HG02571 (cell line): ENCODE results near the gene RACK1.
"Not testable (repeated sequence)": the region's sequence is repeated elsewhere in the genome, so short reads cannot be mapped to it uniquely, and the experiment has no call there.

Source experiments
- ATAC-seq: cut with Tn5 transposase; IDR thresholded peaks from one replicate; pipeline ENCODE4 v1.9.1; 2021; ENCODE audit warnings: mild to moderate bottlenecking, moderate library complexity; ENCODE audit not compliant: unreplicated experiment

The RACK1 gene

DNA sequence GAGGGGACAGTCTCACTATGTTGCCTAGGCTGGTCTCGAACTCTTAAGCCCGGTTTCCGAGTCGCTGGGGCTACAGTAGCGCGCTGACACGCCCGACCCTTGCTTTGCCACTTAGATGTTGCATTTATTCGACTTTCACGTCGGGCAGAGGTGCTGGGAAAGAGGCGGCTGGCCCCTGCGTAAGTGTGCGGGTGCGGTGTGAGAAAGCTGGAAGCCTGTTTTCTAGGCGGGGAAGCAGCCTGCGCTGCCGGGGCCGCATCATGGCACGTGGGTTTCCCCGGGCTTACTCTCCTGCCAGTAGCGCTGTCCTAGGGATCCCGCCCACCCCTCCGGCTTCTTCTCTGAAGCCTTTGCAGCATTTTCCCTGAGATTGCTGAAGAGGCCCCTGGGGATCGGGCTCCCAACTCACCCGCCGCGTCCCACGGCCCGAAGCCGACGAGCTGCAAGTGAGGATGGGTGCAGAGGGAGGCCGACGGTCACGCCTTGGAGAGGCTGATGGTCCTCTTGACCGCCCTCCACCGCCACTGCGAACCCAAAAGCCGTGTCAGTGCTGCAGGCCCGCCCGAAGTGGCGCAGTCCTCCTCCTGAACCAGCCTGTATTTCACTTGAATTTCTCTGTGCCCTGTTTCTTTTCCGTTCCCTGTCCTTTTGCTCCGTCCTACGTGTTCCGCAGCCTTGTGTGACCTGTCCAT lies 26.4 kb downstream of the RACK1 start:
- no peak for ATAC-seq

DNA sequence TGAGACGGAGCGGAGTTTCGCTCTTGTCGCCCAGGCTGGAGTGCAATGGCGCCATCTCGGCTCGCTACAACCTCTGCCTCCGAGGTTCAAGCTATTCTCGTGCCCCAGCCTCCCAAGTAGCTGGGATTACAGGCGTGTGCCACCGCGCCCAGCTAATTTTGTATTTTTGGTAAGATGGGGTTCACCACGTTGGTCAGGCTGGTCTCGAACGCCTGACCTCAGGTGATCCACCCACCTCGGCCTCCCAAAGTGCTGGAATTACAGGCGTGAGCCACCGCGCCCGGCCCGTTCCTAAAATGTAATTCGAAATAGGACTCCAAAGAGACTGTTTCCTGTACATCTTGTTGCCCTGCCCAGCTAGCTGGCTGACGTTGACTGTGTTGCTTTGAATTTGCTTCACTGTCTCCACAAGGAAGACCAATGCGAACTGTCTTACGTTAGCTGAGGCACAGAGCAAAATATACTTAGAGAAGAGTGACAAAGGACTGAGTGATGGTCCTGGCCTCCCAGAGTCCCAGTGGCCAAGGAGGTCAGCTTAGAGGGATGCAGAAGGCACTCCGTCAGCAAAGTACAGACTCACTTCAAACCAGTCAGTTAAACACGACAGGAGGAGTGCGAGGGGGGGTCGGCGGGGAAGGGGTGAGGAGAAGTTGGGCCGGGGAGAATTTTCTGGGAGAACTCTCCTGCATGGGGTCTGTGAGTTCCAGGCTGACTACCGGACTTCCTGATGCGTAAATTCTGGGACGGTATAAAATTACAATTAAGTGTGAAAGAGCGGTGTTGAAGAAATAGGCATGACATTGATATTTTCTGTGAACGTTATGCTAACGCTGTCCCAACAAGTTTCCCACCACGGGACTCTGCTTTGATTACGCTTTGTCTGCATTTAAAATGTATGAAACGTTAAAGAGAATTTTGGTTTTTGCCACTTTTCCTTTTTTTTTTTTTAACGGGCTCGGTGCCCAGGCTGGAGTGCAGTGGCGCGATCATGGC lies 27.4 kb downstream of the RACK1 start:
- ATAC-seq: no peak

DNA sequence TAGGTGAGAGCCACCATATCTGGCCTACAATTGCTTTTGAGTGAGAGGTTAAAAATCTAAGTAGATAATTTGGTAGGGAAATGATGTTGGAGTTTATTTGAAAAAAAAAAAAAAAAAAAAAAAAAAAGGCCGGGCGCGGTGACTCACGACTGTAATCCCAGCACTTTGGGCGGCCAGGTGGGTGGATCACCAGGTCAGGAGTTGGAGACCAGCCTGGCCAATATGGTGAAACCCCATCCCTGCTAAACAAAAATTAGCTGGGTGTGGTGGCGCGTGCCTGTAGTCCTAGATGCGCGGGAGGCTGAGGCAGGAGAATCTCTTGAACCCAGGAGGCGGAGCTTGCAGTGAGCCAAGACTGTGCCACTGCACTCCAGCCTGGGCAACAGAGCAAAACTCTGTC lies 29.5 kb downstream of the RACK1 start:
- not testable (repeated sequence) for ATAC-seq

DNA sequence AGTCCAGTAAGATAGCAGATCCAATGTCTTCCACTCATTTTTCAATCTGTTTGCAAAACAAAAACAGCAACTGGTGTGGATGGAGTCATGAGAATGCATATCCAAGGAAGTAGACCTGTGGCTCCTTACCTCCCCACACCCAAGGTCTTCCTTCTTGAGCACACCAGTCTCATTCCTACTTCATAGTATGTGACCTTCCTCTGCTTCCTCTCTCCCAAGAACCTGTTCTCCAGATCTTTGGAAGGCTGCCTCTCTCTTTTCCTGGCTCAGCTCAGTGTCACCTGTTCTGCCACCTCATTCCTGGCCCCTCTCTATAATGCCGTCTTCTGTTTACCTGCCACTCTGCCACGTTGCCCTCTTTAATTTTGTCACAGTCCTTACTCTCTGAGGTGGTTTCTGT lies 30.8 kb downstream of the RACK1 start:
- no peak for ATAC-seq

DNA sequence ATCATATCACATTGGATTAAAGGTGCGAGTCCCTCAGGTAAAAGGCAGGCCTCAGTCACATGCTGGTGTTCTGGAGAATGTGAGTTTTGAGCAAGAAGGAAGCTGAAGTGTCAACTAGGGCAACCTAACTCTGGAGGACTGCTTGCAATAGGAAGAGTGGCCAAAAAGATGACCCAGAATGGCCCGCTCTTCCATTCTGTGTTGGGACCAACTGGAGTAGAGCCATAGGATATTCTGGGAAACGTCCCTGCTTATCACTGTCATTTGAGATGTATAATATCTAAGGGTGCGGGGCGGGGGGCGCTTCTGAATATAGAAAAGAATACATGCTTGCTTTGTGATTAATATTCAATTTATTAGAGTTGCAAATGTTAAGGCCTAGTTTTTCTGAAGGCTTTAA lies 31.6 kb downstream of the RACK1 start:
- ATAC-seq: no peak

DNA sequence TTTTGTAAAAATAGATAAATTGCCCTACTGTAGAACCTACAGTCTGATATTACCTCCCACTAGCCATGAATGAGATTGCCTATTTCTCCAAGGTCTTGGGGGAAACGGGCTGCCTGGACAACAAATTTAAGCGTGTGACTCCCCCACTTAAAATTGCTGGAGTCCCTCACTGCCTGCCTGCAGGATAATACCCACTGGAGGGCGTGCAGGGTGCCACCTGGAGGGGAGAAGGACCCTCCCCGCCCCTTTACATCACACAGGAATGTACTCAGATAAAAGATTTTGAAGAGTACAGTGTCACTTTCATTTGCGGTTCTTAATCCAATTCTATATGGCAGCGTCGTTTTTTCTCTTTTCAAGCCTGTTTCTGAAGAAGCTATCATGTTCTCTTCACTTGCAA lies 32.5 kb downstream of the RACK1 start:
- no peak for ATAC-seq

DNA sequence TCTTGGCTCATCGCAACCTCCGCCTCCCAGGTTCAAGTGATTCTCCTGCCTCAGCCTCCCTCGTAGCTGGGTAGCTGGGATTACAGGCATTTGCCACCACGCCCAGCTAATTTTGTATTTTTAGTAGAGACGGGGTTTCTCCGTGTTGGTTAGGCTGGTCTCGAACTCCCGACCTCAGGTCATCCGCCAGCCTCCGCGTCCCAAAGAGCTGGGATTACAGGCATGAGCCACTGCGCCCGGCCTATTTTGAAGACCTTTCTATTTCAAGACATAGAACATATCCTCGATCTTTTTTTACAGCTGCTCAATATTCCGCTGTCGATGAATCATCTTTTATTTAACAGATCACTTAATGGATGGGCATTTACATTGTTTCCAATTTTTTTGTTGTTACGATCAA lies 33.0 kb downstream of the RACK1 start:
- not testable (repeated sequence) for ATAC-seq

DNA sequence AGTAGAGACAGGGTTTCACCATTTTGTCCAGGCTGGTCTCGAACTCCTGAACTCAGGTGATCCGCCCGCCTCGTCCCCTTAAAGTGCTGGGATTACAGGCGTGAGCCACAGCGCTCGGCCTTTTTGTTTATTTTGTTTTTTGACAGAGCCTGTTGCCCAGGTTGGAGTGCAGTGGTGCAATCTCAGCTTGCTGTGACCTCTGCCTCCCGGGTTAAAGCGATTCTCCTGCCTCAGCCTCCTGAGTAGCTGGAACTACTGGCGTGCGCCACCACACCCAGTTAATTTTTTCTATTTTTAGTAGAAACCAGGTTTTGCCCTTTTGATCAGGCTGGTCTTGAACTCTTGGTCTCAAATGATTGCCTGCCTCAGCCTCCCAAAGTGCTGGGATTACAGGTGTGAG lies 33.6 kb downstream of the RACK1 start:
- not testable (repeated sequence) for ATAC-seq

DNA sequence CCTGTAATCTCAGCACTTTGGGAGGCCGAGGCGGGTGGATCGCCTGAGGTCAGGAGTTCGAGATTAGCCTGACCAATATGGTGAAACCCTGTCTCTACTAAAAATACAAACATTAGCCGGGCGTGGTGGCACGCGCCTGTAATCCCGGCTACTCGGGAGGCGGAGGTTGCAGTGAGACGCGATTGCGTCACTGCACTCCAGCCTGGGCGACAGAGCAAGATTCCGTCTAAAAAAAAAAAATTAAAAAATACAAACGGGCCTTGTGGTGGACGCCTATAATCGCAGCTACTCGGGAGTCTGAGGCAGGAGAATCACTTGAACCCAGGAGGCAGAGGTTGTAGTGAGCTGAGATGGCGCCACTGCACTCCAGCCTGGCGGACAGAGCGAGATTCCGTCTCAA lies 34.7 kb downstream of the RACK1 start:
- ATAC-seq: not testable (repeated sequence)

DNA sequence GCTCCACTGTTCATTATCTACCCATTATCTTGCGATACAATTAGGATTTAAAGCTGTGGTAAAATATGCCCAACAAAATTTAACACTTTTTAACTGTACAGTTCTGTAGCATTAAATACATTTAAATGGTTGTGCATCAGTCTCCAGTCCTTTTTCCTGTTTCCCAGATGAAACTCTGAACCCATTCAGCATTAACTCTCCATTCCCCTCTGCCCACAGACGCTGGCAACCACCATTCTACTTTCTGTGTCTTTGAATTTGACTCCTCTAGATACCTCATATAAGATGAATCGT lies 35.8 kb downstream of the RACK1 start:
- no peak for ATAC-seq

DNA sequence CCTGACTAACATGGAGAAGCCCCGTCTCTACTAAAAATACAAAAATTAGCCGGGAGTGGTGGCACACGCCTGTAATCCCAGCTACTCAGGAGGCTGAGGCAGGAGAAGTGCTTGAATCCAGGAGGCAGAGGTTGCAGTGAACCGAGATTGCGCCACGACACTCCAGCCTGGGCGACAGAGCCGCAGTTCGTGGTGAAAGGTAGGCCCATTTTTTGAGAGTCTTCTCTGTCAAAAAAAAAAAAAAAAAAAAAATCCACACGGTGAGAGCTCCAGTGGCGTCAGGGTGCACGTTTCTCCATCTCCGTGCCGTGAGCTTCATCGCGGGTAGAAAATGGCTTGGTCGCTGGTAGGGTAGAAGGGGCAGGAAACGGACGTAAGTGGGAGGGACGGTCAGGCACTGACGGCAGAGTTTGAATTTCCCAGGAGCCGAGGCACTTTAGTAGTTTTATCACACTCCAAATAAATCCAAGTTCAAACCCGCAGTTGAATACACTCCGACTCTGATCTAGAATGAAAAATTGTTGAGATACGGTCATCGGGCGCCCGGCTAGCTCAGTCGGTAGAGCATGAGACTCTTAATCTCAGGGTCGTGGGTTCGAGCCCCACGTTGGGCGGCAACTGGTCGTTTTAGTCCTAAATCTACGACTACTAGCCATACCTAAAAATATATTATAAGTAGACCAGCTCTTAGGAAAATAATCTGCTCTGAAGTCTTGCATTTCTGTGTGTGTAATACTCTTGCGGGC lies 36.3 kb downstream of the RACK1 start:
- ATAC-seq: peak; percentile 24

DNA sequence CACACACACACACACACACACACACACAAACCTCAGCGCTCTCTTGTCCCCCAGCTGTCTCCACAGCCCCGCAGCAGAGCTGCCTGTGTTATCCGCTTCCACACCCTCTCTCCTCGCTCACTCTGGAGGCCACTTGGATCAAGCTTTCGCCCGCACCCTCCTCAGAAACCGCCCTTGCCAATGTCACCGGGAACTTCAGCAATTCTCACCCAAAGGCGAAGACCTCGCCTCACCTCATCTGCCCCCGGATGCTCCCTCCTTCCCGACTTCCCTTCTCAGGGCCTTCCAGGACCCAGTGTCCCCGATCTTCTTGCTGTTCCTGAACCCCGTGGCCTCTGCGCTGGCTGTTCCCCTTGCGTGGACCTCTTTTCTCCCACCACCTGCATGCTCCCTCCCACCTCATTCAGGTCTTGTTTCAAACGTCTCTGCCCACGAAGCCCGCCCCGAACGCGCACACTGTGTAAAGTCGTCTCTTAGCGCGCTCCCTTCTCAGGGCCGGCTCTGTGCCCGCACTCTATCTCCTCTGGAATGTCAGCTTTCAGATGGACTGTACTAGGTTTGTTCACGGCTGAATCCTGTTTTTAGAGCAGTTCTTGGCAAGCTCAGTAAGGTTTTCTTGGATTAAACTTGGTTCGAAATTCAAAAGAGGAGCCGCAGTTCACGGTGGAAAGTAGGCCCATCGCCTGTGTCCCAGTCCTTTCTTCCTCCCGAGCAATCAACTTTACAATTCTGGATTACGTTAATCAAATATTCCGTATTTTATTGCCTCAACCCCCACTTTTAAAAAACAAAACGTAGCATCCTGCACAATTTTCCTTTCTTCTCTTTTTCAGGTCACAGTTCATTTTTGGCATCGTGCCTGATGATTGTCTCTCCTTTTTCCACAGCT lies 37.7 kb downstream of the RACK1 start:
- no peak for ATAC-seq

DNA sequence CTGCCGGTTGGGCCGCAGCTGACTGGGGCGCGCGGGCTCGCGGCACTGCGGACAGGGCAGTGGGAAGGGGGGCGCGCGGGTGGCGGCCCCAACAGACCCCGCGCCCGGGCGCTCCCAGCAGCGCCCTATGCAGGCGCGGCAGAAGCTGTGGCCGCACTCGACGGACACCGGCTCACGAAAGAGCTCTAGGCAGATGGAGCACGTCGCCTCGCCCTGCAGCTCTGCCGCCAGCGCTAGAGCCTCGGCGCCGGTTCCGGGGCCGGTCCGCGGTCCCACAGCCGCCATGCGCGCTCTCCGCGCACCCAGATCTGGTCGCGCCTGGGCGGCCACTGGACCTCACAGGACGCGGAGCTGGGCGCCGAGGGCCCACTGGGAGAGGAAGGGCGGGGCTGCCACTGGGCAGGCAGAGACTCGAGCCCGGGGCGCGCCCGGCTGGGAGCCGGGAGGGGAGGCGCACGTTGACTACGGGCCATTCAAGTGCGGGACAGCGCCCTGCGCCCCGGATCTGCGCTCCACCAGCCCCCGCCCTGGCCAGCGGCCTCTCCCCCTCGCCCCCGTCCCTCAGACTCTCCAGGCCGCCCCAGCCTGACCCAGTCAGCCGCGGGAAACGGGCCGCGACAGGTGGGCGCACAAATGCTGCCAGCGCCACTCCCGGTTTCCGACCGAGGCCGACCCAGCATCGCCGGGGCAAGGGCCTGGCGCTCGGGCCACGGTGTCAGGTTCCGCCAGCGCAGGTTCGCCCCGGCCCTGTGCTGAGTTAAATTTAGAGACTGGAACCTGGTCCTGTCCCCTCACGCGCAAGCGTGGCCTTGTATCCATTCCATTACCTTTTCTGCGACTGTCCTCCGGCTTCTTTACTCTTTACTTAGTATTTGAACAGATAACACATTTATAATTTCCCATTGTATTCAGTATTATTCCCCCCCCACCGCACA lies 38.6 kb downstream of the RACK1 start, which contains the start of gene TRIM7:
TSS of gene TRIM7 (minus strand) at position 371 of the 935 bp plus-strand sequence. CDS start at position 285, 86 bp downstream.
- ATAC-seq: no peak

DNA sequence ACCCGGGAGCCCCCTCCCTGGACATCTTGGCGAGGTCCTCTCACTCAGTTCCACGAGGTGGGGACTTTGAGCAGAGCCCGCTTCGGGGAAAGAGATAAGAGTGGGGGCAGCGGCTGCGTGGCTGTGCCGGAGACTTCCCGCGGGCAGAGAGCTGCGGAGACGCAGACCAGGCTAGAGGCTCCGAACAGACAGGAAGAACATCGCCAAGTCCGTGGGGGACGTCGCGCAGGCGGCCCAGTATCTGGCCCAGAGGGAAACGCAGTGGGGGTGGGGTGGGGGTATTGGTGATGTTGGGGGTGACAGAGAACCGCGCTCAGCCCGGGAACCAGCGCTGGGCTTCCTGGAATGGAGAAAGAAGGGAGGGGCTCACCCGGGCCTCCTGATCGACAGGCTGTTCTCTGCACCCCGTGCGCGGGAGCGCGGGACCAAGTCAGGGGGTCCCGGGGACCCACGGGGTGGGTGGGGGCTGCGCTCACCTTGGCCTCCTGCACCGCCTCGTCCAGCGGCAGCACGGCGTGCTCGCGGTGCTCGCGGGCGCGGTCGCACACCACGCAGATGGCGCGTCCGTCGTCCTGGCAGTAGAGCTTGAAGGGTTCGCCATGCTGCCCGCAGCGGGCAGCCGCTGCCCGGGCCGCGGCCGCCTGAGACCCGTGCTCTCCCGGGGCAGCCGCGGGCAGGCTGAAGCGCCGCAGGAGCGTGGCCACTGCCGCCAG lies 39.4 kb downstream of the RACK1 start:
- ATAC-seq: no peak

DNA sequence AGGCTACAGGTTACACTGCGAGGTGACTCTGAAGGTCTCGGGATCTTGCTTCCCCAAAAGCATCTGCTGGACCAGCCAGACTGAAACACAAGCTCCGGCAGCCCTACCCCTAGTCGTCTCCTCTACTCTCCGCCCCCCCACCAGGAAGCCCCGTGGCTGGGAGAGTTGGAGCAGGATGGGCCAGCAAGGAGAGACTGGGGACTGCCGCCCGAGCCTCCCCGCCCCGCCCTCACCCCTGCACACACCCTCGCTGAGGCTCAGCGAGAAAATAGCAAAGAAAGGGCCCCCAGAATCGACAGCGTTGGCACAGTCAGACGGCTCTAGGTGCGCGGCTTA lies 40.0 kb downstream of the RACK1 start:
- ATAC-seq: no peak

DNA sequence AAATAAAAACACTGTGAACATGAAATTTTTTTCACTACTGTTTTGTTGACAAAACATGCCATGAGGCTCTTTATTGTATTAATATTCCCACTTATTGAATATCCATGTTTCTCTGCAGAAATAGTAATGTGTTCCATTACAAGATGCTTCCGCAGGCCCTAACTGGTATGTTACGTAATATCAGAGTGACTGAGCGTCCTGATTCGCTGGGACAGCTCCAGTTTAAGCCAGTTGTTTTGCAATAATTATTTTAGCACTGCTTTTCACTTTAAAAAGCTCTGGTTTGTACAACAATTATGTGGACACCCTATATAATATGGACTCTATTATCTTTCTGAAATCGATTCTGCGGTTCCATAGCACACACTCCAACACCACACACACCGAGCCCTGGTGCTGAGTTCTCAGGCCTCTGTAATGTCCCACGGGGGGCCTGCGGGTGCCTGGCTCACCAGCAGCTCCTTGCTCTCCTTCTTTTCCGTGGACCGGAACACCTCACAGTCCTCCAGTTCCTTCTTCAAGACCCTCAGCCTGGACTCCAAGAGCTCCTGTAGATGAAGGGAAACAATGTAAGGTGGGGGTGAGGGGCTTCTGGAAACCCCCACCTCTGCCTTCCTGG lies 40.5 kb downstream of the RACK1 start:
- no peak for ATAC-seq

DNA sequence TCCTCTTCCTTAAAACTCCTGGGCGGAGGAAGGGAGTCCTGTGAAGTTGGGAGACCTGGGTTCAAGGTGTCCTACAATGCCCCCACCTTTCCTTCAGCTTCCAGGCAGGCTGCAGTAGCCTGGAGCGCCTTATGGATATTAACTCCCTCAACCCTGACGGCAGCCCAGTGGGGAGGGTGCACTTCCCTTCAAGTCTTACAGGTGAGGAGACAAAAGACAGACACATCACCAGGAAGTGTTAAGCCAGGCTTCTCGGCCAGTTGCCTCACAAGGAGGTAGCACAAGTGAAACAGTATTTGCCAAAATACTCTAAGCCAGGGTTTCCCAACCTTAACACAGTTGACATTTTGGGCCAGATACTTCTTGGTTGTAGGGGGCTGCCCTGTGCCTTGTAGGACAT lies 42.9 kb downstream of the RACK1 start:
- ATAC-seq: no peak

DNA sequence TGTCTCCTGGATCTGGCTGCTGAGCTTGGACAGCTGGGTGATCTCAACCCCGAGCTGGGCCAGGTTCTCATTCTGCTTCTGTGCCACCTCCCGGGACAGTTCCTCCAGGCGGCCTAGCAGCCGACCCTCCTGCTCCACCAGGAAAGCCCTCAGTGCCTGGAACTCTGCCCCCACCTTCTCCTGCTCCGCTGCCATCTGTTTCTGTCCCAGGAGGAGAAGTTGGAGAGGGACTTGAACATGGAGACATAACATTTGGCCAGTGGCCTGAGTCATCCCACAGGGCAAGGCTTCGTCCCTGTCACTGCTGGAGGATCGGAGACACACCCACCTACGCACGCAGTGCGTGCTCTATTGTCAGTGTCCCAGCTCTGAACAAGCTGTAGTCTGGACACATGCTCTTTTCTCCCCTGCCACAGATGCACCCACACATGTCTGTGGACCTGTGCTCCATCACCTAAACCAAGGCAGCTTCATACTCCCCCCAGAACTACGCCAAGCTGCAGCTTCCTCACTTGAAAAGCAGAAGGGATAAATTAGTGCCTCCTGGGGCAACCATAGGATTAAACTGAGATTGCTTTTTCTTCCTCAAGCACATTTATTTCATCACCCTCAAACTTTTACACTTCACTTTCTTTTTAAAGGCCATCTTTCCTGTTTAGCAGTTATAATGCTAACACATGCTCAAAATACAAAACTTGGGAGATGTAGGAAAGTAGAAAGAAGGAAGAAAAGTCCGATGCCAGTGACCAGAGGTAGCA lies 43.6 kb downstream of the RACK1 start:
- ATAC-seq: no peak
